Keratinocyte (primary cell): Measurements from ENCODE around the gene CMC1. TPM values are rescaled to one million over a fixed set of nuclear protein-coding genes. Genes with fewer than 3 reads are reported as not detected.

Experiments used
- DNase-seq: peaks from one replicate; pipeline ENCODE4 v3.0.0-alpha.2; 2011; ENCODE audit warnings: low read depth, missing footprints, low spot score
- FAIRE-seq: peaks from 2 replicates; lab custom pipeline; 2011; peaks lifted over from hg19 to GRCh38; lab: Jason Lieb, UNC
- H2AFZ ChIP-seq: 2 replicates; pipeline ENCODE4 v1.6.0; 2012; ENCODE audit warnings: low read length, control low read depth, inconsistent platforms; ENCODE audit not compliant: control insufficient read depth
- H3K27ac ChIP-seq: 2 replicates; pipeline ENCODE4 v1.5.1; 2011; ENCODE audit warnings: low read length; ENCODE audit not compliant: control insufficient read depth, insufficient read depth
- H3K27me3 ChIP-seq: 3 replicates; pipeline ENCODE4 v1.6.0; 2011; ENCODE audit warnings: low read length; ENCODE audit not compliant: control insufficient read depth, insufficient read depth; ENCODE audit errors: extremely low read depth
- H3K36me3 ChIP-seq, 2 experiments: 2 replicates in 1 of 2; 3 replicates in 1 of 2; pipeline ENCODE4 v1.5.1; 2011; ENCODE audit warnings: low read length in 2 of 2, mild to moderate bottlenecking in 1 of 2; ENCODE audit not compliant: control insufficient read depth in 2 of 2, insufficient read depth in 2 of 2; ENCODE audit errors: extremely low read depth in 1 of 2
- H3K4me1 ChIP-seq: 3 replicates; pipeline ENCODE4 v1.5.1; 2011; ENCODE audit warnings: low read length; ENCODE audit not compliant: control insufficient read depth, insufficient read depth; ENCODE audit errors: extremely low read depth
- H3K4me2 ChIP-seq: 3 replicates; pipeline ENCODE4 v1.6.0; 2011; ENCODE audit warnings: low read depth, low read length; ENCODE audit not compliant: control insufficient read depth, insufficient read depth; ENCODE audit errors: extremely low read depth
- H3K4me3 ChIP-seq, 3 experiments: fragments of 200-600 bp in 1 of 3; sonication (generic) in 1 of 3; 2 replicates in 2 of 3; 3 replicates in 1 of 3; pipeline ENCODE4 v1.5.1; 2011 to 2016; ENCODE audit warnings: low read length in 3 of 3, mild to moderate bottlenecking in 3 of 3, control low read depth in 2 of 3, inconsistent platforms in 1 of 3, low read depth in 1 of 3, mixed read lengths in 1 of 3, mixed run types in 1 of 3, moderate library complexity in 1 of 3; ENCODE audit not compliant: control insufficient read depth in 2 of 3, insufficient read depth in 2 of 3; ENCODE audit errors: extremely low read depth in 1 of 3
- H3K79me2 ChIP-seq: 2 replicates; pipeline ENCODE4 v1.6.0; 2012; ENCODE audit warnings: low read length; ENCODE audit not compliant: control insufficient read depth, insufficient read depth
- H3K9ac ChIP-seq: 3 replicates; pipeline ENCODE4 v1.6.0; 2011; ENCODE audit warnings: low read length; ENCODE audit not compliant: control insufficient read depth, insufficient read depth; ENCODE audit errors: extremely low read depth
- H3K9me1 ChIP-seq: 3 replicates; pipeline ENCODE4 v1.6.0; 2011; ENCODE audit warnings: low read length; ENCODE audit not compliant: control insufficient read depth, insufficient read depth; ENCODE audit errors: extremely low read depth
- H3K9me3 ChIP-seq: 2 replicates; pipeline ENCODE4 v1.5.1; 2012; ENCODE audit warnings: low read depth, low read length; ENCODE audit not compliant: control insufficient read depth
- H4K20me1 ChIP-seq: 3 replicates; pipeline ENCODE4 v1.6.0; 2011; ENCODE audit warnings: low read length; ENCODE audit not compliant: control insufficient read depth, insufficient read depth; ENCODE audit errors: extremely low read depth
- CTCF ChIP-seq, 3 experiments: IDR thresholded peaks in 1 of 3; conservative IDR thresholded peaks in 1 of 3; optimal IDR thresholded peaks in 1 of 3; 2 replicates in 2 of 3; 3 replicates in 1 of 3; pipeline versions ENCODE3 to v1.5.1; 2011; ENCODE audit warnings: low read length in 3 of 3, mild to moderate bottlenecking in 3 of 3, moderate library complexity in 2 of 3, control low read depth in 1 of 3, inconsistent platforms in 1 of 3; ENCODE audit not compliant: insufficient read depth in 2 of 3; ENCODE audit errors: extremely low read depth in 1 of 3
- EZH2 ChIP-seq: IDR thresholded peaks from one replicate; pipeline ENCODE4 v1.6.1; 2012; ENCODE audit warnings: inconsistent platforms, mild to moderate bottlenecking, low read length, moderate library complexity
- dilution Hi-C: fragments of 300-500 bp; cut with MboI; formaldehyde crosslinking; loops from one replicate; pipeline ENCODE4 v1.7.0; 2020; ENCODE audit warnings: low sequenced_read_pairs; ENCODE audit not compliant: extremely low pct_ligation_motif_present
- polyA plus RNA-seq, 5 experiments: library from polyadenylated mRNA; depleted of rRNA in 3 of 5; stranded (reverse) in 3 of 5; stranded (forward) in 1 of 5; unstranded in 1 of 5; fragments of >200 nt; gene quantifications; 1 replicate in 1 of 5; 2 replicates in 3 of 5; 3 replicates in 1 of 5; pipeline versions ENCODE4 v1.2.1 to v1.2.3, GENCODE V29; 2011 to 2012; ENCODE audit warnings: missing spikeins in 2 of 5, low read depth in 1 of 5, low replicate concordance in 1 of 5

The CMC1 gene
- polyA plus RNA-seq, 1 donor (not counting 4 experiments of a cell fraction or from before 2014, with no cell fraction given) = 23.9 TPM

- Histone ChIP-seq H3K4me2 (no peak overlapping the region), H3K9ac (no peak overlapping the region), H3K36me3 (no peaks in the 10 kb centered on the region), H3K27me3 (no peaks in the 10 kb centered on the region), H3K9me1 (no peaks in the 10 kb centered on the region), H2AFZ (no peak overlapping the region), H3K27ac (no peak overlapping the region), H3K79me2 (no peaks in the 10 kb centered on the region), H4K20me1 (no peaks in the 10 kb centered on the region), H3K4me1 (no peaks in the 10 kb centered on the region), H3K4me3 (no peak overlapping the region), H3K9me3 (no peaks in the 10 kb centered on the region)
- no peak for TF ChIP-seq EZH2
- TF ChIP-seq CTCF (optimal IDR thresholded peaks at IDR 0.05 in 1 of 3, IDR thresholded peaks at IDR 0.05 in 1 of 3, conservative IDR thresholded peaks at IDR 0.05 in 1 of 3; ENCODE audit: extremely low read depth in 1 of 3, insufficient read depth in 2 of 3, low read length in 3 of 3) = no peak
- dilution Hi-C loops = no loop called here
- DNase-seq (no peak), FAIRE-seq (no peak)
Measured at GRCh38 chr3:28301688-28302087, 60.3 kb downstream of the CMC1 start.

GRCh38 chr3:28308196-28308595, 66.8 kb downstream of the CMC1 start:
- no peak overlapping the region for H3K9ac ChIP-seq
- H3K4me1 ChIP-seq = no peaks in the 10 kb centered on the region
- H3K27me3 ChIP-seq = no peaks in the 10 kb centered on the region
- DNase-seq (no peak), FAIRE-seq (no peak)
- no peak overlapping the region for H3K4me2 ChIP-seq
- H3K4me3 ChIP-seq = no peak overlapping the region
- no peaks in the 10 kb centered on the region for H4K20me1 ChIP-seq
- no peaks in the 10 kb centered on the region for H3K36me3 ChIP-seq
- H3K27ac ChIP-seq = no peak overlapping the region
- no peaks in the 10 kb centered on the region for H3K9me3 ChIP-seq
- dilution Hi-C loops = no loop called here
- no peak for TF ChIP-seq CTCF (optimal IDR thresholded peaks at IDR 0.05 in 1 of 3, IDR thresholded peaks at IDR 0.05 in 1 of 3, conservative IDR thresholded peaks at IDR 0.05 in 1 of 3; ENCODE audit: extremely low read depth in 1 of 3, insufficient read depth in 2 of 3, low read length in 3 of 3)
- TF ChIP-seq EZH2 = no peak
- H2AFZ ChIP-seq = no peak overlapping the region
- no peaks in the 10 kb centered on the region for H3K9me1 ChIP-seq
- H3K79me2 ChIP-seq = no peaks in the 10 kb centered on the region
